GM10248 (cell line): ENCODE data around the gene LSAMP.
A peak's percentile ranks its signal among the peaks of the same experiment; 100 is the strongest.

Experiments used
- CTCF ChIA-PET: fragments of 300-600 bp; sonication (Branson Sonifier 250); formaldehyde crosslinking; extraction: SDS; loops from one replicate; lab custom pipeline; 2021; ENCODE audit warnings: antibody characterized with exemption; lab: Yijun Ruan, JAX
- POLR2A ChIA-PET: fragments of 350-650 bp; sonication (Branson Sonifier 250); formaldehyde crosslinking; extraction: SDS; loops from one replicate; lab custom pipeline; 2020; ENCODE audit warnings: antibody characterized with exemption; lab: Yijun Ruan, JAX
- DNase-seq: peaks from one replicate; pipeline ENCODE4 v3.0.0; 2012; ENCODE audit errors: extremely low spot score
- CTCF ChIP-seq: IDR thresholded peaks from 2 replicates; pipeline ENCODE4 v1.5.1; 2012; ENCODE audit warnings: mild to moderate bottlenecking, low read depth; ENCODE audit errors: extremely low read depth, missing control alignments, control extremely low read depth

The LSAMP gene

GRCh38 chr3:115947325-115947724 is 498.0 kb downstream of the LSAMP start:
- POLR2A ChIA-PET: no interaction called here
- no peak for DNase-seq
- CTCF ChIA-PET: no interaction called here
- TF ChIP-seq CTCF: no peak

GRCh38 chr3:115943579-115943978 is 501.7 kb downstream of the LSAMP start:
- ChIA-PET POLR2A (no interaction called here), CTCF (interaction anchor here (1.5 to 2.4 kb wide), 4 partner anchors 10 to 33 kb away, joined by 3 to 10 read pairs (median 7); no protein-coding TSS in a partner anchor)
- no peak for DNase-seq
- TF ChIP-seq CTCF: no peak

- ChIA-PET POLR2A (no interaction called here), CTCF (interaction anchor here (1.0 kb wide), 1 partner anchor 19 kb away, joined by 3 read pairs; no protein-coding TSS in a partner anchor)
- DNase-seq: no peak
- peak; percentile 17 for TF ChIP-seq CTCF
Observed at GRCh38 chr3:115937054-115937453, 508.2 kb downstream of the LSAMP start.

- TF ChIP-seq CTCF: no peak
- DNase-seq: no peak
- POLR2A ChIA-PET: no interaction called here
- CTCF ChIA-PET: interaction anchor here (0.8 kb wide), 1 partner anchor 10 kb away, joined by 3 read pairs; no protein-coding TSS in a partner anchor
Observed at GRCh38 chr3:115932807-115933206, 512.5 kb downstream of the LSAMP start.

- TF ChIP-seq CTCF: no peak
- ChIA-PET CTCF (interaction anchor here (1.0 kb wide), 1 partner anchor 13 kb away, joined by 3 read pairs; no protein-coding TSS in a partner anchor), POLR2A (no interaction called here)
- no peak for DNase-seq
Observed at GRCh38 chr3:115931581-115931980, 513.7 kb downstream of the LSAMP start.

GRCh38 chr3:115930922-115931321 is 514.4 kb downstream of the LSAMP start:
- TF ChIP-seq CTCF: no peak
- POLR2A ChIA-PET: no interaction called here
- no peak for DNase-seq
- CTCF ChIA-PET: interaction anchor here (1.0 kb wide), 1 partner anchor 14 kb away, joined by 3 read pairs; no protein-coding TSS in a partner anchor
